Measurements from ENCODE around the gene TADA2A.

DNA sequence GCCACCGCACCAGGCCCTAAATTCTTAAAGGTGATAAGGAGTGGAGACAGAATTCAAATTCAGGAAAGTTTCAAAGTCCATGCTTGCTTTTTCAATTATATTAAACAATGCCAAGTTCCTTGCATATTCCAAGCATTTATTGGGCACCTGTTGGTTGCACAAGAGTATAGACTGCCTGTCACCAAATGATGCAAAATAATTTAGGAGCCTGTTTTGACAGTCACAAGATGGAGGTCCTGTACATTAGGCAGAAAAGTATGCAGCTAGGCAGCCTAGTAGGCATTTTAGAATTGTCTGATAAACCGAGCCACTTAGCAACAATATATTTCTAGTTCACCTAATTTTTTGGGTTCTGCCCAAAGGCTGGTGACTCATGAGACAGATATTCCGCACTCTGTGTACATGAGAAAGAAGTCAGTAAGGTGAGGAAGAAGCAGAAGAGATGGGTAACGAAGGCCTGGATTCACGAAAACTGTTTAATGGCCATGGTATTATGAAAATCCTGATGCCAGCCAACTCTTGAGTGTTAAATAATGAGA is 7.4 kb upstream of the TADA2A start:
- TF ChIP-seq POLR2A (IDR thresholded peaks at IDR 0.05) (no peak), POLR2AphosphoS5 (IDR thresholded peaks at IDR 0.05) (no peak), EP300 (IDR thresholded peaks at IDR 0.05) (no peak)
- TF ChIP-seq, protein P1, sequence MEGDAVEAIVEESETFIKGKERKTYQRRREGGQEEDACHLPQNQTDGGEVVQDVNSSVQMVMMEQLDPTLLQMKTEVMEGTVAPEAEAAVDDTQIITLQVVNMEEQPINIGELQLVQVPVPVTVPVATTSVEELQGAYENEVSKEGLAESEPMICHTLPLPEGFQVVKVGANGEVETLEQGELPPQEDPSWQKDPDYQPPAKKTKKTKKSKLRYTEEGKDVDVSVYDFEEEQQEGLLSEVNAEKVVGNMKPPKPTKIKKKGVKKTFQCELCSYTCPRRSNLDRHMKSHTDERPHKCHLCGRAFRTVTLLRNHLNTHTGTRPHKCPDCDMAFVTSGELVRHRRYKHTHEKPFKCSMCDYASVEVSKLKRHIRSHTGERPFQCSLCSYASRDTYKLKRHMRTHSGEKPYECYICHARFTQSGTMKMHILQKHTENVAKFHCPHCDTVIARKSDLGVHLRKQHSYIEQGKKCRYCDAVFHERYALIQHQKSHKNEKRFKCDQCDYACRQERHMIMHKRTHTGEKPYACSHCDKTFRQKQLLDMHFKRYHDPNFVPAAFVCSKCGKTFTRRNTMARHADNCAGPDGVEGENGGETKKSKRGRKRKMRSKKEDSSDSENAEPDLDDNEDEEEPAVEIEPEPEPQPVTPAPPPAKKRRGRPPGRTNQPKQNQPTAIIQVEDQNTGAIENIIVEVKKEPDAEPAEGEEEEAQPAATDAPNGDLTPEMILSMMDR (IDR thresholded peaks at IDR 0.05), result no peak

All from suprapubic skin (tissue), 4 donors.